H9 (cell line): ENCODE results near the gene RRAGC. TPM values are rescaled to one million over a fixed set of nuclear protein-coding genes. Genes with fewer than 3 reads are reported as not detected.

Experiments used
- DNase-seq: peaks from one replicate; pipeline ENCODE4 v3.0.0-alpha.2; 2017
- H2AFZ ChIP-seq: one replicate; pipeline ENCODE4 v1.6.1; 2013; ENCODE audit warnings: mild to moderate bottlenecking, low read length, control low read depth, moderate library complexity
- H2AK5ac ChIP-seq: 2 replicates; pipeline ENCODE4 v1.6.1; 2013; ENCODE audit warnings: low read length, control low read depth, mixed read lengths; ENCODE audit not compliant: insufficient read length
- H2BK120ac ChIP-seq: one replicate; pipeline ENCODE4 v1.6.1; 2013; ENCODE audit warnings: low read depth, mild to moderate bottlenecking, low read length, control low read depth, inconsistent platforms; ENCODE audit not compliant: poor library complexity, severe bottlenecking
- H2BK12ac ChIP-seq: 2 replicates; pipeline ENCODE4 v1.6.1; 2013; ENCODE audit warnings: low read length, control low read depth, mixed read lengths, low read depth; ENCODE audit not compliant: insufficient read length
- H2BK15ac ChIP-seq: 2 replicates; pipeline ENCODE4 v1.6.1; 2013; ENCODE audit warnings: low read depth, low read length, control low read depth
- H2BK20ac ChIP-seq: one replicate; pipeline ENCODE4 v1.6.1; 2013; ENCODE audit warnings: low read depth, mild to moderate bottlenecking, low read length, control low read depth, inconsistent platforms; ENCODE audit not compliant: poor library complexity, severe bottlenecking
- H2BK5ac ChIP-seq: 2 replicates; pipeline ENCODE4 v1.6.1; 2013; ENCODE audit warnings: low read length, control low read depth, mixed read lengths; ENCODE audit not compliant: insufficient read length
- H3K14ac ChIP-seq: 2 replicates; pipeline ENCODE4 v1.6.1; 2013; ENCODE audit warnings: low read length, control low read depth; ENCODE audit not compliant: insufficient read depth
- H3K18ac ChIP-seq: 2 replicates; pipeline ENCODE4 v1.6.1; 2013; ENCODE audit warnings: low read depth, mild to moderate bottlenecking, mixed read lengths, low read length, control low read depth; ENCODE audit not compliant: insufficient read length
- H3K23ac ChIP-seq: 2 replicates; pipeline ENCODE4 v1.6.1; 2013; ENCODE audit warnings: low read length, control low read depth, mixed read lengths, low read depth; ENCODE audit not compliant: insufficient read length
- H3K23me2 ChIP-seq: 2 replicates; pipeline ENCODE4 v1.6.1; 2013; ENCODE audit warnings: low read depth, mild to moderate bottlenecking, mixed read lengths, low read length, control low read depth; ENCODE audit not compliant: insufficient read length, poor library complexity, severe bottlenecking
- H3K27ac ChIP-seq: 2 replicates; pipeline ENCODE4 v1.5.1; 2013; ENCODE audit warnings: low read length, control low read depth, mixed read lengths, low read depth; ENCODE audit not compliant: insufficient read length
- H3K27me3 ChIP-seq: 2 replicates; pipeline ENCODE4 v1.6.1; 2013; ENCODE audit warnings: low read length, control low read depth, inconsistent platforms; ENCODE audit not compliant: insufficient read depth
- H3K4ac ChIP-seq: 2 replicates; pipeline ENCODE4 v1.6.1; 2013; ENCODE audit warnings: low read depth, mild to moderate bottlenecking, control low read depth, inconsistent platforms, low read length, moderate library complexity
- H3K4me1 ChIP-seq: 2 replicates; pipeline ENCODE4 v1.6.1; 2013; ENCODE audit warnings: low read length, control low read depth, inconsistent platforms; ENCODE audit not compliant: insufficient read depth
- H3K4me2 ChIP-seq: 2 replicates; pipeline ENCODE4 v1.6.1; 2013; ENCODE audit warnings: low read length, control low read depth, mixed read lengths; ENCODE audit not compliant: insufficient read length, insufficient read depth
- H3K56ac ChIP-seq: 2 replicates; pipeline ENCODE4 v1.6.1; 2013; ENCODE audit warnings: low read depth, mild to moderate bottlenecking, mixed read lengths, low read length, control low read depth; ENCODE audit not compliant: insufficient read length
- H3K79me1 ChIP-seq: 2 replicates; pipeline ENCODE4 v1.6.1; 2013; ENCODE audit warnings: low read depth, mild to moderate bottlenecking, moderate library complexity, low read length, control low read depth, inconsistent platforms; ENCODE audit not compliant: insufficient read depth, poor library complexity, severe bottlenecking
- H3K79me2 ChIP-seq: 2 replicates; pipeline ENCODE4 v1.6.1; 2013; ENCODE audit warnings: low read length, control low read depth, inconsistent platforms; ENCODE audit not compliant: insufficient read depth
- H3K9ac ChIP-seq: 2 replicates; pipeline ENCODE4 v1.6.1; 2013; ENCODE audit warnings: low read length, control low read depth, mixed read lengths; ENCODE audit not compliant: insufficient read length; ENCODE audit errors: extremely low read depth
- H3K9me3 ChIP-seq: one replicate; pipeline ENCODE4 v1.6.1; 2013; ENCODE audit warnings: low read depth, low read length, inconsistent platforms; ENCODE audit not compliant: control insufficient read depth
- H3T11ph ChIP-seq: one replicate; pipeline ENCODE4 v1.6.1; 2013; ENCODE audit warnings: mild to moderate bottlenecking, low read length, control low read depth, inconsistent platforms
- H4K20me1 ChIP-seq: one replicate; pipeline ENCODE4 v1.6.1; 2013; ENCODE audit not compliant: control insufficient read depth, insufficient read length, insufficient read depth
- H4K5ac ChIP-seq: 2 replicates; pipeline ENCODE4 v1.6.1; 2013; ENCODE audit warnings: low read depth, mild to moderate bottlenecking, mixed read lengths, low read length, control low read depth; ENCODE audit not compliant: insufficient read length
- H4K8ac ChIP-seq: replicated peaks from 2 replicates; pipeline ENCODE4 v1.6.1; 2013; ENCODE audit warnings: low read length, control low read depth, mixed read lengths, low read depth; ENCODE audit not compliant: insufficient read length
- H4K91ac ChIP-seq: 2 replicates; pipeline ENCODE4 v1.6.1; 2013; ENCODE audit warnings: low read depth, mild to moderate bottlenecking, moderate library complexity, mixed read lengths, low read length, control low read depth; ENCODE audit not compliant: insufficient read length
- H3K27ac Mint-ChIP-seq, 3 experiments: 2 replicates in 2 of 3; 3 replicates in 1 of 3; pipeline ENCODE4 v1.8.0; 2020 to 2021; ENCODE audit warnings: mixed read lengths in 3 of 3, mild to moderate bottlenecking in 1 of 3, moderate library complexity in 1 of 3
- H3K27me3 Mint-ChIP-seq: 2 replicates; pipeline ENCODE4 v1.8.0; 2021; ENCODE audit warnings: low read depth, mild to moderate bottlenecking, moderate library complexity, mixed read lengths
- H3K36me3 Mint-ChIP-seq, 3 experiments: 2 replicates in 2 of 3; 3 replicates in 1 of 3; pipeline ENCODE4 v1.8.0; 2020 to 2021; ENCODE audit warnings: low read depth in 3 of 3, mixed read lengths in 3 of 3; ENCODE audit not compliant: insufficient read depth in 1 of 3
- H3K4me1 Mint-ChIP-seq, 2 experiments: 2 replicates each; pipeline ENCODE4 v1.8.0; 2020; ENCODE audit warnings: mixed read lengths in 2 of 2
- H3K4me3 Mint-ChIP-seq, 2 experiments: 2 replicates in 1 of 2; 3 replicates in 1 of 2; pipeline ENCODE4 v1.8.0; 2020 to 2021; ENCODE audit warnings: mild to moderate bottlenecking in 2 of 2, mixed read lengths in 2 of 2, moderate library complexity in 1 of 2
- H3K9me3 Mint-ChIP-seq, 2 experiments: 2 replicates in 1 of 2; 3 replicates in 1 of 2; pipeline ENCODE4 v1.8.0; 2020; ENCODE audit warnings: mild to moderate bottlenecking in 2 of 2, mixed read lengths in 2 of 2, moderate library complexity in 1 of 2
- CTCF ChIP-seq: fragments of 200-600 bp; sonication (generic); conservative IDR thresholded peaks from 3 replicates; pipeline ENCODE4 v1.8.0; 2021; ENCODE audit warnings: antibody characterized with exemption, mild to moderate bottlenecking
- WGBS: extraction: QIAGEN DNeasy Blood & Tissue Kit; methylation state at CpG from one replicate; pipeline ENCODE4 v1.1.7; 2013; ENCODE audit warnings: missing lambda C conversion rate, low lambda C conversion rate, mixed read lengths; ENCODE audit not compliant: insufficient read length; ENCODE audit errors: extremely low coverage; 5-methylcytosine and 5-hydroxymethylcytosine counted together
- total RNA-seq: library from RNA; stranded (reverse); gene quantifications from 2 replicates; pipeline ENCODE4 v1.2.1, GENCODE V29; 2021

RRAGC gene
- total RNA-seq, 1 experiment from 2014 or later, result 17.9 TPM

- H3K4me3 Mint-ChIP-seq, result no peak overlapping the region
Measured at GRCh38 chr1:38827318-38827717, 32.3 kb downstream of the RRAGC start.

More at GRCh38 chr1:38827318-38827717, 32.3 kb downstream of the RRAGC start:
- no peaks in the 10 kb centered on the region for H3K79me1 ChIP-seq
- H2BK20ac ChIP-seq, result no peak overlapping the region
- H3K4me1 ChIP-seq, result no peaks in the 10 kb centered on the region
- no peak overlapping the region for H2AFZ ChIP-seq
- no peak overlapping the region for H2AK5ac ChIP-seq
- no peak overlapping the region for H3K14ac ChIP-seq
- no peak for DNase-seq
- peaks cover 17% of the 10 kb centered on the region for H3K27me3 Mint-ChIP-seq
- no peak overlapping the region for H3K56ac ChIP-seq
- H3K18ac ChIP-seq, result no peak overlapping the region
- H3K4me2 ChIP-seq, result no peak overlapping the region
- no CpG with 5 or more reads among the region's 2 CpGs for WGBS
- no peak overlapping the region for H3K27ac Mint-ChIP-seq
- no peak overlapping the region for H3T11ph ChIP-seq
- H4K8ac ChIP-seq, result no peak overlapping the region
- no peaks in the 10 kb centered on the region for H3K36me3 Mint-ChIP-seq
- H3K23me2 ChIP-seq, result no peaks in the 10 kb centered on the region
- H4K5ac ChIP-seq, result no peak overlapping the region
- no peak overlapping the region for H2BK5ac ChIP-seq
- no peak overlapping the region for H2BK12ac ChIP-seq
- no peaks in the 10 kb centered on the region for H3K4me1 Mint-ChIP-seq
- H3K4ac ChIP-seq, result no peak overlapping the region
- H3K27me3 ChIP-seq, result no peaks in the 10 kb centered on the region
- H3K9ac ChIP-seq, result no peak overlapping the region
- H3K9me3 Mint-ChIP-seq, result no peaks in the 10 kb centered on the region
- no peak overlapping the region for H2BK15ac ChIP-seq
- no peak for TF ChIP-seq CTCF
- no peak overlapping the region for H3K23ac ChIP-seq
- no peak overlapping the region for H3K27ac ChIP-seq
- H2BK120ac ChIP-seq, result no peak overlapping the region
- no peak overlapping the region for H4K91ac ChIP-seq
- H3K79me2 ChIP-seq, result no peaks in the 10 kb centered on the region
- no peaks in the 10 kb centered on the region for H4K20me1 ChIP-seq
- no peaks in the 10 kb centered on the region for H3K9me3 ChIP-seq
